Fibroblast of the aortic adventitia (primary cell): Measurements from ENCODE around the gene CLDN11. TPM values are rescaled to one million over a fixed set of nuclear protein-coding genes. Genes with fewer than 3 reads are reported as not detected.

ENCODE experiments used
- DNase-seq: peaks from one replicate; pipeline ENCODE4 v3.0.0-alpha.2; 2010; ENCODE audit warnings: low read depth
- H3K4me3 ChIP-seq: 2 replicates; pipeline ENCODE4 v1.5.1; 2011; ENCODE audit warnings: low read depth, mild to moderate bottlenecking, control low read depth, low read length, moderate library complexity
- CTCF ChIP-seq: IDR thresholded peaks from 2 replicates; pipeline ENCODE4 v1.5.1; 2011; ENCODE audit warnings: mild to moderate bottlenecking, low read length, control low read depth, inconsistent platforms; ENCODE audit not compliant: insufficient read depth
- total RNA-seq: library from RNA; depleted of rRNA; stranded (reverse); fragments of >200 nt; gene quantifications from 2 replicates; pipeline ENCODE4 v1.2.3, GENCODE V29; 2012; ENCODE audit warnings: low replicate concordance

CLDN11 gene
- total RNA-seq, 1 donor: 661 TPM

- peak overlapping the region; percentile 81 for H3K4me3 ChIP-seq
- no peak for TF ChIP-seq CTCF
- DNase-seq: peak; percentile 38
Measured at GRCh38 chr3:170419557-170420087, 954 bp downstream of the CLDN11 start.

GRCh38 chr3:170420307-170420821 lies 1.7 kb downstream of the CLDN11 start:
- TF ChIP-seq CTCF: no peak
- DNase-seq: peak; percentile 55
- H3K4me3 ChIP-seq: peak overlapping the region; percentile 81

GRCh38 chr3:170421111-170421641 lies 2.5 kb downstream of the CLDN11 start:
- peak; percentile 48 for DNase-seq
- no peak for TF ChIP-seq CTCF
- H3K4me3 ChIP-seq: peak overlapping the region; percentile 81

GRCh38 chr3:170421758-170422157 lies 3.1 kb downstream of the CLDN11 start:
- no peak for DNase-seq
- TF ChIP-seq CTCF: no peak
- peak overlapping the region; percentile 81 for H3K4me3 ChIP-seq

- H3K4me3 ChIP-seq: peak overlapping the region; percentile 41
- no peak for DNase-seq
- TF ChIP-seq CTCF: no peak
Measured at GRCh38 chr3:170423001-170423615, 4.4 kb downstream of the CLDN11 start.

- H3K4me3 ChIP-seq: no peak overlapping the region
- DNase-seq: no peak
- TF ChIP-seq CTCF: no peak
Measured at GRCh38 chr3:170424879-170425278, 6.2 kb downstream of the CLDN11 start.
